SH-SY5Y (cell line): ENCODE data around the gene NOC2L.

Source experiments
- GATA2 ChIP-seq: IDR thresholded peaks from 2 replicates; pipeline ENCODE4 v1.6.1; 2011; ENCODE audit warnings: mild to moderate bottlenecking, low read depth, low read length
- GATA3 ChIP-seq: IDR thresholded peaks from 2 replicates; pipeline ENCODE4 v1.6.1; 2011; ENCODE audit warnings: low read depth, mild to moderate bottlenecking, low read length, moderate library complexity

NOC2L gene

GRCh38 chr1:918353-918752 is 40.7 kb downstream of the NOC2L start:
- TF ChIP-seq GATA3 (no peak), GATA2 (no peak)

DNA sequence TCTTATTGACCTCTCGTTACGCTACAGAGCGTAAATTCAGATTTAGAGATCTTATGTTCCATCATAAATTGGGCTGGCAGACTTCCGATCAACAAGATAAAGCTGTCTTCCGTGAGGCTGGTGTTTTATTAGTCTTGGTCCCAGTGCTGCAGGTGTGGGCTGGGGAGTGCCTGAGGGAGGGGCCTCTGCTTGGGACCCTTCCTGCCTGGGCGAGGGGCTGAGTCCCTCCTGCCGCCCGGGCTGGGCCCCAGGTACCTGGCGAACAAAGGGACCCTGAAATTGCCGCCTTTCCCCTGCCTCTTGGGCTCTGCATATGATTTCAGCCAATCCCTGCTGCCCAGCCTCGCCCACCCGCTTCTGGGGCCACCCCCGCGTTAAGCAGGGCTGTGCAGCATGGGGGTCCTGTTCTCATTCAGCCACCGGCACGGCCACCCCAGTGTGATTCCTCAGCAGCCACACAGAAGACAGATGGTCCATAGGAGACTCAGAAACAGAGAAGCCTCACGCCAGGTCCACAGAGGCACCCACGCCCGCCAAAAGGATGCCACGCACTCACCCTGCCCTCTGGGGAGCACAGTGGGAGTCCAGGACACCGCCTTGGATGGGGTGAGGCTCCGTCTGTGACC is 41.5 kb downstream of the NOC2L start:
- TF ChIP-seq GATA3 = no peak
- peak; percentile 93 for TF ChIP-seq GATA2

GRCh38 chr1:917076-917459 is 42.0 kb downstream of the NOC2L start:
- TF ChIP-seq GATA2 (no peak), GATA3 (no peak)

DNA sequence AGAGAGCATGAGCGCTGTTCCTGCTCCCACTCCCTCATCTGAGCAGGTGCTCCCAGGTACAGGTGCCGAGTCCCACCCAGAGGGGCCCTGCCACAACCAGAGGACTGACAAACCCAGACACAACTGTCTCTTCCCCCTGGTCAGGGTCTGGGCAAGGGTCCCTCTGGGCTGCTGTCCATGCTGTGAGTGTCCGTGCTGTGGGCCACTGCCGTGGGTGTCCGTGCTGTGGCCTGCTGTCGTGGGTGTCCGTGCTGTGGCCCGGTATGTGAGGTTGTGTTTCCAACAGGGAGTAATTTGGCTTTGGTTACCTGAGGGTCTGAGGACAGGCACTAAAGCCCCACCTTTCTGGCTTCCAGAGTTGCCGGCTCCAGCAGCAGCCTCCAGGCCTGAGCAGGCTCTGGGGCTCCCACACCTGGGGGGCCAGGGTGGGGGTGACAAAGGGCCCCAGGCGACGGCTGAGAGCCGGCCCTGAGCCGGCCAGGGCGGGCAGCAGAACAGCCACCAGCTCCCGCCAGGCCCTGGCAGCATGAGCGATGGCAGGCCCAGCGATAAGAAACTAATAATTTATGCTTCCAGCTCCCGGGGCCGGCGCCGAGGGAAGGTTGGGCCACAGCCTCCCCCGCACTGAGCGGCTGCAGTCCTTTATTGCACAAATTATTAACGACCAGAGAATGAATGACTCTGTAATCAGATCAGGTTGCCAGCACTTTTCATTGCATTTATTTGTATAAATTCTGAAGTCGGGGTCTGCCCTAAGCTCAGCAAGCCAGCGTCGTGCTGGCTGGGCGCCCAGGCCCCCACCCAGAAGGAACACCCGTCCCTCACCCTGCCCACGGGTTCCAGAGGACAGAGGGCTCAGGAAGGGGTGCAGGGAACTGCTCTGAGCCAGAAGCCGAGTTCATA is 42.6 kb downstream of the NOC2L start:
- TF ChIP-seq GATA3 (no peak), GATA2 (peak; percentile 98)

- TF ChIP-seq GATA2 = no peak
- TF ChIP-seq GATA3 = no peak
These were observed 43.5 kb downstream of the NOC2L start for GRCh38 chr1:915295-916172.

DNA sequence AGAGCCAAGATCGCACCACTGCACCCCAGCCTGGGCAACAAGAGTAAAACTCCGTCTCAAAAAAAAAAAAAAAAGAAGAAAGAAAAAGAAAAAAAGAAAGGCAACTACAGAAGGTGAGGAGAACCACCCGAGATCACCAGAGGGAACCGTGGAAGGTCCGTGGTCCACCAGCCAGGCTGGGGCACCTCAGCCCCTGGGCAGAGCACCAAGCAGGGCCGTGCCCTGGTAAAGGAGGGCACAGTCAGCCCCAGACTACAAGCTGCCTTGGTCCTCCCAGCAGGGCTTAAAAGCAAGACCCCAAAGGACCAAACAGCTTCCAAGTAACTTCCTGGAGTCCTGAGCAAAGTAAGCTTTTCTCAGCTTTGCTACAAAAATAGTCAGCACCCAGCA is 44.2 kb downstream of the NOC2L start:
- TF ChIP-seq GATA3 (no peak), GATA2 (no peak)

- TF ChIP-seq GATA3 (no peak), GATA2 (no peak)
These were observed 44.7 kb downstream of the NOC2L start for GRCh38 chr1:914131-914890.

DNA sequence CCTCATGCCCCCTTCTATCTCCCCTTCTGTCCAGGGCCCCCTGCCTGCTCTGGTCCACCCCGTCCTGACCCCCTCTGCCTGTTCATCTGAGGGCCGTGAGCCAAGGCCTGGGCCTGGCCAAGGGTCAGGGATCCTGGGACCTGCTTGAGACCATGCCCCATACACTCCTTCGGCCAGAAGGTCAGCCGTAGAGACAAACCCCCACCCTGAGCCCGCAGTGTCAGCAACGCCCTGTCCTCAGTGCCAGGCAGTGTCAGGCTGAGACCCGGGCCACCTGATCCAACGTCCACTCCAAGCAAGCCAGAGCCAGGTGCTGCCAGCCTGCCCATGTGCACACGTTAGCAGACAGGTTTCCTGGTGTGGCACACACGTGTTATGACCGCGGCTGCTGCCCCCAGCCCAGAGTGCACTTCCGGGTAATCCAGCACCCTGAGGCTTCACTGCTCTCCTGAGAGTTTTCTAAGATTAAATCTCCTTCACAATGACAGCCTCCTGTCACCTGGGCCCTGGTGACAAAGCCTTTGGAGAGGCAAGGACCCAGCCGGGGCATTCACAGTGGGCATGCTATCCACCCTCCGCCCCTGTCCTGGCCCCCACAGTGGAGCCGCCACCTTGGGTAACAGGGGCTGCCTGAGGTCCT is 45.4 kb downstream of the NOC2L start:
- TF ChIP-seq GATA2 (no peak), GATA3 (no peak)

GRCh38 chr1:912740-913301 is 46.2 kb downstream of the NOC2L start:
- TF ChIP-seq GATA2 (no peak), GATA3 (no peak)

DNA sequence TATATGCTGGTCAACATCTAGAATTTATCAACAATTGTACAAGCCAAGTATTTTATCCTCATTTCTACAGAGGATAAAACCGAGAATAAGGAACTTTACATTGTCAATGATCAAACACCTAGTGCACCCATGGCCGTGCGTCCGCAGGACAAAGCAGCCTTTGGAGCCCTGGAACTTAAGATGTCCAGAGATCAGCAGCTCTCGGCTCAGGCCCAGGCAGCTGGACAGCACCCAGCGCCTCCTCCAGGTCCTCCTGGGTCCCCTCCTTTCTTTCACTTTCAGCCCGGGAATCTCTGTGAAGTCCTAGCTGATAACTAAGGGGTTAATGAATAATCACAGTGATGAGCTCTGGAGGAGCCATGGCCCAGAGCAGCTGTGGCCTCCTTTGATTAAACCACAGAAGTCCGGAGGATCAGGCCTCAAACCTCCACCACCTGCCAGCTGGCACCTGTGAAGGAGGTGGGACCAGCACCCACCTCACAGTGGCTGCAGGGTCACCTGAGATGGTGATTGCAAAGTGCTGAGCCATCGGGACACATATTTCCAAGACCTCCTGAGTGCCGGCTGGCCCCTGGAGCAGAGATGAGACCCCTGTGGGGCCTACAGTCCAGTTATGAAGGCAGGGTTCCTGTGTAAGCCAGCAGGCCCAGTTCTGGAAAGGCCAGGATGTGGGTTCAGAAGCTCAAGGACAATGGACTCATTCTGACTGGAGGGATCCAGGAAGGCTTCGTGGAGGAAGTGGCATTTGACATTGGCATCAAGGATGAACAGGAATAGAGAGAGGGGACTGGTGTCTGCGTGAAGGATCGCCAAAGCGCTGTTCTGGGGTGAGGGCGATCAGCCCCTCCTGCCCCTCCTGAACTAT is 46.9 kb downstream of the NOC2L start:
- TF ChIP-seq GATA3 = no peak
- TF ChIP-seq GATA2 = no peak

DNA sequence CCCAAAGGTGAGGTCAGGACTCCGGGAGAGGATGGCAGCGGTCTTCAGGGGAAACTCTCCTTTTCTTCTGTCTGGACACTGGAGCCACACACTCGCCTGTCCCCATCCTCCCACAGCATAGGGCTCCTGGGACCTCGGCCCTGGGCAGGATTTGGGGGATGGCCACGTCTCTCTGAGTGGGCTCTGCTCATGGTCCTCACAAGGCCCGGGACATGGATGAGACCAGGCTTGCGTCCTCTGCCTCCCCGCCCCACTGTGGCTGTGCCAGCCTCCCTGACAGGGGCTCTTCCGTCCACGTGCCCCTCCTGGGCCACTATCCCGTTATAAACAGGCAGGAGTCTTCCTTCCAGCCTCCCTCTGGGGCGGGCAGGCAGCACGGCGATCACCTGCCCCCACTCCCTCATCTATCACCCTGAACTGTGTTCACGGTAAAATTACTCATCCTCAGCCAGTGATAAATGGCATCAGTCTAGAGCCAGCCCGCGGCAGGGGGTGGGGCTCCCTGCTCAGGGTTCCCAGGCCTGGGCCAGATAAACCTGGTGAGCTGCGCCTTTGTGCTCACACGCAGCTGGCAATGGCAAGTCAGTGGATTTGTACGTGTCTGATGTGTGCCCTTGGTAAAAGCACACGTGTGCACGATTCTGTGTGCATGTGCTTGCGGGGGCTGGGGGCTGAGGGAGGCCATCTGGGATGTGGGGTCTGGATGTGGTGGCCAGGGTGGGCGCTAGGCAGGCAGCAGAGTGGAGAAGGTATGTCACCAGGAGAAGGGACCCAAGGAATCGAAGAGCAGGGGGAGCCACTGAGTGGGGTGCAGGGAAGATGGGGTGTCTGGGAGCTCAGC is 48.0 kb downstream of the NOC2L start:
- TF ChIP-seq GATA3 = no peak
- TF ChIP-seq GATA2 = no peak
